ENCODE results near the gene POU2F2. TPM values are rescaled to one million over a fixed set of nuclear protein-coding genes. Genes with fewer than 3 reads are reported as not detected.
A peak's percentile ranks its signal among the peaks of the same experiment; 100 is the strongest.

The POU2F2 gene
- total and polyA plus RNA-seq, 10 of the 15 experiments (the other 5 are each of a cell fraction or from before 2014, with no cell fraction given) = 4.4 to 62.4 (median 37.9) TPM

GRCh38 chr19:42130254-42130573 is 2.0 kb downstream of the POU2F2 start (continued):
- no peak for TF ChIP-seq SUPT20H (IDR thresholded peaks at IDR 0.05; ENCODE audit: borderline replicate concordance, control insufficient read depth, low read depth, low read length)
- TF ChIP-seq LARP7 (IDR thresholded peaks at IDR 0.05) = no peak
- TF ChIP-seq ASH2L (IDR thresholded peaks at IDR 0.05; ENCODE audit: borderline replicate concordance, low read depth) = no peak
- TF ChIP-seq WRNIP1 (IDR thresholded peaks at IDR 0.05; ENCODE audit: borderline replicate concordance, low read depth, low read length) = no peak
- no peak for TF ChIP-seq ATF7 (IDR thresholded peaks at IDR 0.05; ENCODE audit: low read depth)
- no peak for TF ChIP-seq CEBPB (IDR thresholded peaks at IDR 0.05; ENCODE audit: borderline replicate concordance in 1 of 2, low read depth in 2 of 2, low read length in 2 of 2)
- TF ChIP-seq BCLAF1 (IDR thresholded peaks at IDR 0.05) = no peak
- no peak for TF ChIP-seq ZNF384 (IDR thresholded peaks at IDR 0.05; ENCODE audit: borderline replicate concordance, low read depth, low read length)
- no peak for TF ChIP-seq CBFB (IDR thresholded peaks at IDR 0.05; ENCODE audit: low read depth)
- no peak for TF ChIP-seq SREBF2 (IDR thresholded peaks at IDR 0.05; ENCODE audit: low read length)
- 0 out of 2 replicates have a peak, but pooled peaks have one; percentile 4 for TF ChIP-seq RUNX3 (IDR thresholded peaks at IDR 0.05; ENCODE audit: low read length)
- no peak for TF ChIP-seq NFYA (IDR thresholded peaks at IDR 0.05; ENCODE audit: borderline replicate concordance, low read depth, low read length)
- TF ChIP-seq RELA (IDR thresholded peaks at IDR 0.05; ENCODE audit: borderline replicate concordance, partially characterized antibody) = no peak
- TF ChIP-seq NKRF (conservative IDR thresholded peaks at IDR 0.05) = no peak
- no peak for TF ChIP-seq RB1 (IDR thresholded peaks at IDR 0.05; ENCODE audit: borderline replicate concordance)
- TF ChIP-seq, protein P1, sequence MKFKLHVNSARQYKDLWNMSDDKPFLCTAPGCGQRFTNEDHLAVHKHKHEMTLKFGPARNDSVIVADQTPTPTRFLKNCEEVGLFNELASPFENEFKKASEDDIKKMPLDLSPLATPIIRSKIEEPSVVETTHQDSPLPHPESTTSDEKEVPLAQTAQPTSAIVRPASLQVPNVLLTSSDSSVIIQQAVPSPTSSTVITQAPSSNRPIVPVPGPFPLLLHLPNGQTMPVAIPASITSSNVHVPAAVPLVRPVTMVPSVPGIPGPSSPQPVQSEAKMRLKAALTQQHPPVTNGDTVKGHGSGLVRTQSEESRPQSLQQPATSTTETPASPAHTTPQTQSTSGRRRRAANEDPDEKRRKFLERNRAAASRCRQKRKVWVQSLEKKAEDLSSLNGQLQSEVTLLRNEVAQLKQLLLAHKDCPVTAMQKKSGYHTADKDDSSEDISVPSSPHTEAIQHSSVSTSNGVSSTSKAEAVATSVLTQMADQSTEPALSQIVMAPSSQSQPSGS (IDR thresholded peaks at IDR 0.05; ENCODE audit: low read length) = no peak
- TF ChIP-seq RCOR1 (conservative IDR thresholded peaks at IDR 0.05; ENCODE audit: low read depth, low read length) = no peak
- TF ChIP-seq SUZ12 (IDR thresholded peaks at IDR 0.05; ENCODE audit: unreplicated experiment) = no peak
- TF ChIP-seq, protein P2, sequence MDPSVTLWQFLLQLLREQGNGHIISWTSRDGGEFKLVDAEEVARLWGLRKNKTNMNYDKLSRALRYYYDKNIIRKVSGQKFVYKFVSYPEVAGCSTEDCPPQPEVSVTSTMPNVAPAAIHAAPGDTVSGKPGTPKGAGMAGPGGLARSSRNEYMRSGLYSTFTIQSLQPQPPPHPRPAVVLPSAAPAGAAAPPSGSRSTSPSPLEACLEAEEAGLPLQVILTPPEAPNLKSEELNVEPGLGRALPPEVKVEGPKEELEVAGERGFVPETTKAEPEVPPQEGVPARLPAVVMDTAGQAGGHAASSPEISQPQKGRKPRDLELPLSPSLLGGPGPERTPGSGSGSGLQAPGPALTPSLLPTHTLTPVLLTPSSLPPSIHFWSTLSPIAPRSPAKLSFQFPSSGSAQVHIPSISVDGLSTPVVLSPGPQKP (IDR thresholded peaks at IDR 0.05; ENCODE audit: low read depth, low read length) = no peak
- no peak for TF ChIP-seq JUND (IDR thresholded peaks at IDR 0.05; ENCODE audit: low read depth, low read length)
- TF ChIP-seq TCF12 (IDR thresholded peaks at IDR 0.05; ENCODE audit: low read depth, low read length) = 0 out of 2 replicates have a peak, but pooled peaks have one; percentile 23
- TF ChIP-seq, protein P3, sequence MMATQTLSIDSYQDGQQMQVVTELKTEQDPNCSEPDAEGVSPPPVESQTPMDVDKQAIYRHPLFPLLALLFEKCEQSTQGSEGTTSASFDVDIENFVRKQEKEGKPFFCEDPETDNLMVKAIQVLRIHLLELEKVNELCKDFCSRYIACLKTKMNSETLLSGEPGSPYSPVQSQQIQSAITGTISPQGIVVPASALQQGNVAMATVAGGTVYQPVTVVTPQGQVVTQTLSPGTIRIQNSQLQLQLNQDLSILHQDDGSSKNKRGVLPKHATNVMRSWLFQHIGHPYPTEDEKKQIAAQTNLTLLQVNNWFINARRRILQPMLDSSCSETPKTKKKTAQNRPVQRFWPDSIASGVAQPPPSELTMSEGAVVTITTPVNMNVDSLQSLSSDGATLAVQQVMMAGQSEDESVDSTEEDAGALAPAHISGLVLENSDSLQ (IDR thresholded peaks at IDR 0.05) = no peak
- TF ChIP-seq POLR2A (IDR thresholded peaks at IDR 0.05; ENCODE audit: low read depth, low read length) = no peak
- no peak for TF ChIP-seq CREM (IDR thresholded peaks at IDR 0.05; ENCODE audit: low read depth)

Data from GM12878 (cell line).